ENCODE data around the gene ZNF234. TPM values are rescaled to one million over a fixed set of nuclear protein-coding genes. Genes with fewer than 3 reads are reported as not detected.

ZNF234 gene
- total RNA-seq (10 to 100 TPM; 12.2 to 17.6 (median 13.8) TPM), polyA plus RNA-seq (1 to 10 TPM; 2.2 to 3.9 (median 2.6) TPM)
- long read RNA-seq, donor 1: 0 reads
- long read RNA-seq, donor 2: 0 reads

GRCh38 chr19:44141191-44142058 is at the start of gene ZNF234:
TSS of gene ZNF234 (plus strand) at chr19:44141554. CDS start at chr19:44144633, 3,079 bp downstream.
- DNase-seq: peak; percentile 90
- H3K27me3 ChIP-seq (replicated peaks in 1 of 7): no peaks in the 10 kb centered on the region
- peaks cover 7 to 29% (median 23%) of the 10 kb centered on the region in 6 donors for H3K4me1 ChIP-seq
- peak within 1 kb of the TSS; percentile 74 to 97 (median 87) for H3K4me3 ChIP-seq
- intact Hi-C loops (cut with DNase I; ENCODE audit: low total_unique reads): no loop called here
- H3K36me3 ChIP-seq: peaks cover 0 to 30% (median 21%) of the 10 kb centered on the region in 6 donors
- peak; percentile 71 to 84 (median 82) for TF ChIP-seq POLR2AphosphoS5 (IDR thresholded peaks at IDR 0.05)
- TF ChIP-seq, protein P1, sequence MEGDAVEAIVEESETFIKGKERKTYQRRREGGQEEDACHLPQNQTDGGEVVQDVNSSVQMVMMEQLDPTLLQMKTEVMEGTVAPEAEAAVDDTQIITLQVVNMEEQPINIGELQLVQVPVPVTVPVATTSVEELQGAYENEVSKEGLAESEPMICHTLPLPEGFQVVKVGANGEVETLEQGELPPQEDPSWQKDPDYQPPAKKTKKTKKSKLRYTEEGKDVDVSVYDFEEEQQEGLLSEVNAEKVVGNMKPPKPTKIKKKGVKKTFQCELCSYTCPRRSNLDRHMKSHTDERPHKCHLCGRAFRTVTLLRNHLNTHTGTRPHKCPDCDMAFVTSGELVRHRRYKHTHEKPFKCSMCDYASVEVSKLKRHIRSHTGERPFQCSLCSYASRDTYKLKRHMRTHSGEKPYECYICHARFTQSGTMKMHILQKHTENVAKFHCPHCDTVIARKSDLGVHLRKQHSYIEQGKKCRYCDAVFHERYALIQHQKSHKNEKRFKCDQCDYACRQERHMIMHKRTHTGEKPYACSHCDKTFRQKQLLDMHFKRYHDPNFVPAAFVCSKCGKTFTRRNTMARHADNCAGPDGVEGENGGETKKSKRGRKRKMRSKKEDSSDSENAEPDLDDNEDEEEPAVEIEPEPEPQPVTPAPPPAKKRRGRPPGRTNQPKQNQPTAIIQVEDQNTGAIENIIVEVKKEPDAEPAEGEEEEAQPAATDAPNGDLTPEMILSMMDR (IDR thresholded peaks at IDR 0.05 in 8 of 11, conservative IDR thresholded peaks at IDR 0.05 in 3 of 11): no peak
- 0 to 2% (median 1%) methylated on average over 22 to 52 of the region's 52 CpGs for WGBS, 5 donors
- H3K9me3 ChIP-seq: peaks cover 0 to 3% (median 0%) of the 10 kb centered on the region in 8 donors
- peak within 1 kb of the TSS; percentile 71 to 88 (median 85) for H3K27ac ChIP-seq

GRCh38 chr19:44092108-44092507 is 49.2 kb upstream of the ZNF234 start:
- no peak for DNase-seq
- intact Hi-C loops (cut with DNase I; ENCODE audit: low total_unique reads): loop anchor here (10.0 kb wide), 1 partner anchor 87 kb away; the partner anchor contains the start of gene ZNF230
- Histone ChIP-seq H3K36me3 (peaks cover 0 to 24% (median 4%) of the 10 kb centered on the region in 6 donors), H3K4me3 (no peak overlapping the region), H3K9me3 (no peaks in the 10 kb centered on the region), H3K4me1 (peaks cover 8 to 30% (median 23%) of the 10 kb centered on the region in 6 donors), H3K27ac (no peak overlapping the region), H3K27me3 (replicated peaks in 1 of 7) (no peaks in the 10 kb centered on the region)
- TF ChIP-seq POLR2AphosphoS5 (IDR thresholded peaks at IDR 0.05) (no peak), POLR2A (IDR thresholded peaks at IDR 0.05) (no peak)
- TF ChIP-seq, protein P1 (IDR thresholded peaks at IDR 0.05 in 8 of 11, conservative IDR thresholded peaks at IDR 0.05 in 3 of 11): no peak
- 59 to 73% (median 69%) methylated on average over 4 of the region's 4 CpGs for WGBS, 5 donors

GRCh38 chr19:44093931-44094765 is 47.2 kb upstream of the ZNF234 start, which contains the start of gene ZNF224:
TSS of gene ZNF224 (plus strand) at chr19:44094361. CDS start at chr19:44097874, 3,513 bp downstream.
- peaks cover 0 to 30% (median 21%) of the 10 kb centered on the region in 6 donors for H3K36me3 ChIP-seq
- peak within 1 kb of the TSS; percentile 70 to 94 (median 88) for H3K4me3 ChIP-seq
- H3K27ac ChIP-seq: peak within 1 kb of the TSS; percentile 69 to 88 (median 82)
- intact Hi-C loops (cut with DNase I; ENCODE audit: low total_unique reads): loop anchor here (10.0 kb wide), 1 partner anchor 89 kb away; the partner anchor contains the start of gene ZNF230
- peaks cover 8 to 31% (median 24%) of the 10 kb centered on the region in 6 donors for H3K4me1 ChIP-seq
- H3K27me3 ChIP-seq (replicated peaks in 1 of 7): no peaks in the 10 kb centered on the region
- peak; percentile 95 for DNase-seq
- TF ChIP-seq POLR2AphosphoS5 (IDR thresholded peaks at IDR 0.05) (peak in 2 of 3 donors; percentile 77 to 86), POLR2A (IDR thresholded peaks at IDR 0.05) (no peak)
- H3K9me3 ChIP-seq: peaks cover 0 to 3% (median 0%) of the 10 kb centered on the region in 8 donors
- WGBS, 5 donors: 0 to 1% (median 0%) methylated on average over 35 to 50 of the region's 50 CpGs

DNA sequence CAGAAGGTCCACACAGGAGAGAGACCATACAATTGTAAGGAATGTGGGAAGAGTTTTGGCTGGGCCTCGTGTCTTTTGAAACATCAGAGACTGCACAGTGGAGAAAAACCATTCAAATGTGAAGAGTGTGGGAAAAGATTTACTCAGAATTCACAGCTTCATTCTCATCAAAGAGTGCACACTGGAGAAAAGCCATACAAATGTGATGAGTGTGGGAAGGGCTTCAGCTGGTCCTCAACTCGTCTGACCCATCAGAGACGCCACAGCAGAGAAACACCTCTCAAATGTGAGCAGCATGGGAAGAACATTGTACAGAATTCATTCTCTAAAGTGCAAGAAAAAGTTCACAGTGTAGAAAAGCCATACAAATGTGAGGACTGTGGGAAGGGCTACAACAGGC is 33.6 kb upstream of the ZNF234 start:
- TF ChIP-seq, protein P1 (IDR thresholded peaks at IDR 0.05 in 8 of 11, conservative IDR thresholded peaks at IDR 0.05 in 3 of 11): no peak
- TF ChIP-seq POLR2A (IDR thresholded peaks at IDR 0.05) (no peak), POLR2AphosphoS5 (IDR thresholded peaks at IDR 0.05) (no peak)
- H3K9me3 ChIP-seq: peaks cover 29 to 96% (median 94%) of the 10 kb centered on the region in 8 donors
- no peak overlapping the region for H3K27ac ChIP-seq
- intact Hi-C loops (cut with DNase I; ENCODE audit: low total_unique reads): no loop called here
- peaks cover 4 to 13% (median 9%) of the 10 kb centered on the region in 6 donors for H3K4me1 ChIP-seq
- peaks cover 17 to 65% (median 45%) of the 10 kb centered on the region in 6 donors for H3K36me3 ChIP-seq
- no peak overlapping the region for H3K4me3 ChIP-seq
- no peak for DNase-seq
- WGBS, 5 donors: 95 to 97% (median 95%) methylated on average over 3 of the region's 3 CpGs
- H3K27me3 ChIP-seq (replicated peaks in 1 of 7): no peaks in the 10 kb centered on the region
